Adrenal gland (tissue), 5 donors: Measurements from ENCODE around the gene GUK1.

Source experiments
- CTCF ChIP-seq, 6 experiments: fragments of 450-650 bp in 4 of 6; fragments of 200-600 bp in 2 of 6; sonication (generic) in 1 of 6; IDR thresholded peaks; 1 replicate in 5 of 6; 2 replicates in 1 of 6; pipeline versions ENCODE4 v1.5.1 to v1.8.0; 2016 to 2021; ENCODE audit warnings: antibody characterized with exemption in 6 of 6, mild to moderate bottlenecking in 2 of 6, moderate library complexity in 1 of 6
- POLR2A ChIP-seq, 2 donors: fragments of 450-650 bp; IDR thresholded peaks; one replicate each; pipeline ENCODE4 v1.6.1; 2017; ENCODE audit warnings: antibody characterized with exemption in 2 of 2, mild to moderate bottlenecking in 2 of 2, moderate library complexity in 1 of 2
- donor health status: DM: no; HTN: no; CAD: no.

DNA sequence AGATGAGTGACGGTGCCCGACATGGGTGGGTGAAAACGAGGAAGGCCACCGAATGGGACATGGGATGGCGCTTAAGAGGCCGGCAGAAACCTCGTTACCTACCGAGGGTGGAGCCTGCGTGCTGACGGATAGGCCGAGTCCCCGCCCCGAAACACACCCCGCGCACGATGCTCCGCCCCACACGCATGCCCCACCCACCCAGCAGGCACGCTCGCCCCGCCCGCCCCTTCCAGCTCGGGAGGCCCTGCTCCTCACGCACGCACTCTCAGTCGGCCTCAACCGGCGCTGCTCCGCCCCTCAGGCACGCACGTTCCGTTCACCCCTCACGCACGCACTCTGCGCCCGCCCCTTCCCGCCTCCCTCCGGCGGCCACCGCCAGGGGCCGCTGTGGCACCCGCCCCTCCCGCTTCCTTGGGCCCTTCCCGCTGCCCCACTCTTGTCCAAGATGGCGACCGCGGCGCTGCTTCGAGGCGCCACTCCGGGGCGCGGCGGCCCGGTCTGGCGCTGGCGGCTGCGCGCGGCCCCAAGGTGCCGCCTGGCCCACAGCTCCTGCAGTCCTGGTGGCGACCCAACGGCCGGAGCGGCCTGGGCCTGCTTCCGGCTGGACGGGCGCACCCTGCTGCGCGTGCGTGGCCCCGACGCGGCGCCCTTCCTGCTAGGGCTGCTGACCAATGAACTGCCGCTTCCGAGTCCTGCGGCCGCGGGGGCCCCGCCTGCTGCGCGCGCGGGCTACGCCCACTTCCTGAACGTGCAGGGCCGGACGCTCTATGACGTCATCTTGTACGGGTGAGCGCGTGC lies 25.5 kb downstream of the GUK1 start, which contains the start of gene IBA57:
- TF ChIP-seq CTCF (IDR thresholded peaks at IDR 0.05) (peak; percentile 48 to 99 (median 78)), POLR2A (IDR thresholded peaks at IDR 0.05) (peak; percentile 98)
